Measurements from ENCODE around the gene WFIKKN1.

Gene WFIKKN1

DNA sequence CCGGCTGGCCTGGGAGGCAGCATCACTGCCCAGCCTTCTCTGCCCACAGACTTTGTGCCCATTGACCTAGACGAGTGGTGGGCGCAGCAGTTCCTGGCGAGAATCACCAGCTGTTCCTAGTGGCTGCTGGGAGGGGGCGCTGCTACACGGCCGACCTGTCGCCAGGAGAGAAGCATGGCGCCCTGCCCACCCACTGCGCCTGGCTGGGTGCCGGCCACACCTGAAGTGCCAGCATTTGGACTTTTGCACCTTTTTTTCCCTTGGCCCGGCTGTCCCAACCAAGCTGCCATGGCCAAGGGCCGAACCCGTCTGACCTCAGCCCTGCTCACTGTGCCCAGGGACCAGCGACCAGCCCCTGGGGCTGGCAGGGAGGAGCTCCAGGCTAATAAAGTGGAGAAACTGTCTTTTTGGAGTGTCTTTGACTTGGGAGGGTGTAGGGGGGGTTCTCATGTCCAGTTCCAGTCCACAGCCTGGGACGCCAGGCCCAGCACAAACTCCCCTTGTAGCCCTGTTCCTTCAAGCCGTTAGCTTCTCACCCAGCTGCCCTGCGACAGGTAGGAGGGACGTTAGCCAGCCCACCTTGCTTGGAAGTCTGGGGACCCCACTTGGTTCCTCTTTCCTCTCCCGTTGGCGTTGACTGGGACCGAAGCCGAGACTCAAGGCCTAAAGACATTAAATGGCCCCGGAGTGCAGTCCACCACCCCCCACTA lies 17.4 kb downstream of the WFIKKN1 start:
- no peaks in the 10 kb centered on the region for H3K27me3 ChIP-seq (ENCODE audit: insufficient read depth, low read length)
- H3K9ac ChIP-seq (ENCODE audit: low read length): peak overlapping the region; percentile 90
- no peaks in the 10 kb centered on the region for H3F3A ChIP-seq (ENCODE audit: insufficient read depth, low read length)
- H3K4me1 ChIP-seq (ENCODE audit: insufficient read depth, low read length, severe bottlenecking): peaks cover 43% of the 10 kb centered on the region
- peak overlapping the region; percentile 99 for H3K4me2 ChIP-seq (ENCODE audit: low read length)
- peak overlapping the region; percentile 88 for H3K4me3 ChIP-seq (ENCODE audit: low read depth, low read length, poor library complexity, severe bottlenecking)
- peaks cover 13% of the 10 kb centered on the region for H3K36me3 ChIP-seq (ENCODE audit: insufficient read depth, low read length)
- H3K79me2 ChIP-seq (ENCODE audit: insufficient read depth, low read length): no peaks in the 10 kb centered on the region
- no peaks in the 10 kb centered on the region for H3K9me2 ChIP-seq (ENCODE audit: low read depth, low read length)
- no peak overlapping the region for H2AFZ ChIP-seq (ENCODE audit: low read length)
- H3K27ac ChIP-seq (ENCODE audit: low read depth, low read length, poor library complexity, severe bottlenecking): peak overlapping the region; percentile 64
- no peak for TF ChIP-seq EZH2 (IDR thresholded peaks at IDR 0.05; ENCODE audit: borderline replicate concordance, low read length)
- TF ChIP-seq, protein P1, sequence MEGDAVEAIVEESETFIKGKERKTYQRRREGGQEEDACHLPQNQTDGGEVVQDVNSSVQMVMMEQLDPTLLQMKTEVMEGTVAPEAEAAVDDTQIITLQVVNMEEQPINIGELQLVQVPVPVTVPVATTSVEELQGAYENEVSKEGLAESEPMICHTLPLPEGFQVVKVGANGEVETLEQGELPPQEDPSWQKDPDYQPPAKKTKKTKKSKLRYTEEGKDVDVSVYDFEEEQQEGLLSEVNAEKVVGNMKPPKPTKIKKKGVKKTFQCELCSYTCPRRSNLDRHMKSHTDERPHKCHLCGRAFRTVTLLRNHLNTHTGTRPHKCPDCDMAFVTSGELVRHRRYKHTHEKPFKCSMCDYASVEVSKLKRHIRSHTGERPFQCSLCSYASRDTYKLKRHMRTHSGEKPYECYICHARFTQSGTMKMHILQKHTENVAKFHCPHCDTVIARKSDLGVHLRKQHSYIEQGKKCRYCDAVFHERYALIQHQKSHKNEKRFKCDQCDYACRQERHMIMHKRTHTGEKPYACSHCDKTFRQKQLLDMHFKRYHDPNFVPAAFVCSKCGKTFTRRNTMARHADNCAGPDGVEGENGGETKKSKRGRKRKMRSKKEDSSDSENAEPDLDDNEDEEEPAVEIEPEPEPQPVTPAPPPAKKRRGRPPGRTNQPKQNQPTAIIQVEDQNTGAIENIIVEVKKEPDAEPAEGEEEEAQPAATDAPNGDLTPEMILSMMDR (IDR thresholded peaks at IDR 0.05; ENCODE audit: low read length): peak; percentile 76
- no peaks in the 10 kb centered on the region for H3K9me3 ChIP-seq (ENCODE audit: low read length)
- H4K20me1 ChIP-seq (ENCODE audit: insufficient read depth, low read length): no peaks in the 10 kb centered on the region

- H3K9ac ChIP-seq (ENCODE audit: low read length): peak within 1 kb of the TSS; percentile 90
- peak within 1 kb of the TSS; percentile 88 for H3K4me3 ChIP-seq (ENCODE audit: low read depth, low read length, poor library complexity, severe bottlenecking)
- TF ChIP-seq, protein P1 (IDR thresholded peaks at IDR 0.05; ENCODE audit: low read length): no peak
- TF ChIP-seq EZH2 (IDR thresholded peaks at IDR 0.05; ENCODE audit: borderline replicate concordance, low read length): no peak
- H3K4me2 ChIP-seq (ENCODE audit: low read length): peak within 1 kb of the TSS; percentile 99
- H3K79me2 ChIP-seq (ENCODE audit: insufficient read depth, low read length): no peaks in the 10 kb centered on the region
- no peaks in the 10 kb centered on the region for H3F3A ChIP-seq (ENCODE audit: insufficient read depth, low read length)
- peak within 1 kb of the TSS; percentile 64 for H3K27ac ChIP-seq (ENCODE audit: low read depth, low read length, poor library complexity, severe bottlenecking)
- H3K4me1 ChIP-seq (ENCODE audit: insufficient read depth, low read length, severe bottlenecking): peaks cover 43% of the 10 kb centered on the region
- no peaks in the 10 kb centered on the region for H4K20me1 ChIP-seq (ENCODE audit: insufficient read depth, low read length)
- no peaks in the 10 kb centered on the region for H3K9me2 ChIP-seq (ENCODE audit: low read depth, low read length)
- no peak within 1 kb of the TSS for H2AFZ ChIP-seq (ENCODE audit: low read length)
- H3K9me3 ChIP-seq (ENCODE audit: low read length): no peaks in the 10 kb centered on the region
- no peaks in the 10 kb centered on the region for H3K27me3 ChIP-seq (ENCODE audit: insufficient read depth, low read length)
- H3K36me3 ChIP-seq (ENCODE audit: insufficient read depth, low read length): peaks cover 21% of the 10 kb centered on the region
Measured at GRCh38 chr16:648781-649589, 18.2 kb downstream of the WFIKKN1 start, which contains the start of gene WDR90. Gene WDR90 (plus strand): TSS chr16:649365. CDS start chr16:649417, 52 bp downstream.

GRCh38 chr16:649631-650030 lies 18.8 kb downstream of the WFIKKN1 start:
- Histone ChIP-seq H2AFZ (ENCODE audit: low read length) (no peak overlapping the region), H4K20me1 (ENCODE audit: insufficient read depth, low read length) (no peaks in the 10 kb centered on the region), H3K36me3 (ENCODE audit: insufficient read depth, low read length) (peaks cover 18% of the 10 kb centered on the region), H3K4me3 (ENCODE audit: low read depth, low read length, poor library complexity, severe bottlenecking) (peak overlapping the region; percentile 88), H3F3A (ENCODE audit: insufficient read depth, low read length) (no peaks in the 10 kb centered on the region), H3K9ac (ENCODE audit: low read length) (peak overlapping the region; percentile 80), H3K9me2 (ENCODE audit: low read depth, low read length) (no peaks in the 10 kb centered on the region), H3K27ac (ENCODE audit: low read depth, low read length, poor library complexity, severe bottlenecking) (no peak overlapping the region), H3K9me3 (ENCODE audit: low read length) (no peaks in the 10 kb centered on the region), H3K4me2 (ENCODE audit: low read length) (peak overlapping the region; percentile 99), H3K79me2 (ENCODE audit: insufficient read depth, low read length) (no peaks in the 10 kb centered on the region), H3K27me3 (ENCODE audit: insufficient read depth, low read length) (no peaks in the 10 kb centered on the region), H3K4me1 (ENCODE audit: insufficient read depth, low read length, severe bottlenecking) (peaks cover 43% of the 10 kb centered on the region)
- TF ChIP-seq, protein P1 (IDR thresholded peaks at IDR 0.05; ENCODE audit: low read length): no peak
- no peak for TF ChIP-seq EZH2 (IDR thresholded peaks at IDR 0.05; ENCODE audit: borderline replicate concordance, low read length)
